ENCODE results near the gene CTSF. TPM values are rescaled to one million over a fixed set of nuclear protein-coding genes. Genes with fewer than 3 reads are reported as not detected.
"Not testable (repeated sequence)": the region's sequence is repeated elsewhere in the genome, so short reads cannot be mapped to it uniquely, and the experiment has no call there.

The CTSF gene
- total and polyA plus RNA-seq, 2 of the 13 experiments (the other 11 are each of a cell fraction or from before 2014, with no cell fraction given) = not detected

DNA sequence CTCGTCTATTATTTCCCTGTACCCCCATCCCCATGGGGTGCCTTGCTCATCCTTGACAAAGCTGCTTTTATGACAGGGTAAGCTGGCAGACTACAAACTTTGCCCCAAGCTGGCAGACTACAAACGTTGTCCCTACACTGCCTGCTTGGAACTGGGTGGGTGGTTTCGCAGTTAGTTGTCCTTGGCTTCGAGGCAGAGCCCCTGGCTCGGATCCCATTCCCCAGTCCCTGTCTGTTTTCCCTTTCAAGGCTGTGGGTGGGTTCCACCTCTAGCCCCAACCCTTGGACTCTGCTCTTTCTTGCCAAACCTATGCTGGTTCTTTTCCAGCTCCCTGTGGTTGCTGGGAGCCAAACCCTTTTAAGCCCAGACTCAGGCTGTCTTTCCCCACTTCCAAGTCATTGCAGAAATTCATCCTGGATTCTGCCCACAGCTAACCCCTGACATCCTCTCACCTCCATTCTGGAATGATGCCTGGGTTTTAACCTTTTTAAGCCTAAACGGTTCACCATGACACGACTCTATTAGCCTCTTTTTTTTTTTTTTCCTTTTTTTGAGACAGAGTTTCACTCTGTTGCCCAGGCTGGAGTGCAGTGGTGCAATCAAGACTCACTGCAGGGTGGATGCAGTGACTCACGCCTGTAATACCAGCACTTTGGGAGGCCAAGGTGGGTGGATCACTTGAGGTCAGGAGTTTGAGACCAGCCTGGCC, 38.9 kb upstream of the CTSF start (continued):
- TF ChIP-seq, protein P1, sequence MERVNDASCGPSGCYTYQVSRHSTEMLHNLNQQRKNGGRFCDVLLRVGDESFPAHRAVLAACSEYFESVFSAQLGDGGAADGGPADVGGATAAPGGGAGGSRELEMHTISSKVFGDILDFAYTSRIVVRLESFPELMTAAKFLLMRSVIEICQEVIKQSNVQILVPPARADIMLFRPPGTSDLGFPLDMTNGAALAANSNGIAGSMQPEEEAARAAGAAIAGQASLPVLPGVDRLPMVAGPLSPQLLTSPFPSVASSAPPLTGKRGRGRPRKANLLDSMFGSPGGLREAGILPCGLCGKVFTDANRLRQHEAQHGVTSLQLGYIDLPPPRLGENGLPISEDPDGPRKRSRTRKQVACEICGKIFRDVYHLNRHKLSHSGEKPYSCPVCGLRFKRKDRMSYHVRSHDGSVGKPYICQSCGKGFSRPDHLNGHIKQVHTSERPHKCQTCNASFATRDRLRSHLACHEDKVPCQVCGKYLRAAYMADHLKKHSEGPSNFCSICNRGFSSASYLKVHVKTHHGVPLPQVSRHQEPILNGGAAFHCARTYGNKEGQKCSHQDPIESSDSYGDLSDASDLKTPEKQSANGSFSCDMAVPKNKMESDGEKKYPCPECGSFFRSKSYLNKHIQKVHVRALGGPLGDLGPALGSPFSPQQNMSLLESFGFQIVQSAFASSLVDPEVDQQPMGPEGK (CRISPR knock-in tag; IDR thresholded peaks at IDR 0.05) = peak; percentile 80
- TF ChIP-seq SMARCE1 (IDR thresholded peaks at IDR 0.05; ENCODE audit: borderline replicate concordance) = no peak
- TF ChIP-seq, protein P2, sequence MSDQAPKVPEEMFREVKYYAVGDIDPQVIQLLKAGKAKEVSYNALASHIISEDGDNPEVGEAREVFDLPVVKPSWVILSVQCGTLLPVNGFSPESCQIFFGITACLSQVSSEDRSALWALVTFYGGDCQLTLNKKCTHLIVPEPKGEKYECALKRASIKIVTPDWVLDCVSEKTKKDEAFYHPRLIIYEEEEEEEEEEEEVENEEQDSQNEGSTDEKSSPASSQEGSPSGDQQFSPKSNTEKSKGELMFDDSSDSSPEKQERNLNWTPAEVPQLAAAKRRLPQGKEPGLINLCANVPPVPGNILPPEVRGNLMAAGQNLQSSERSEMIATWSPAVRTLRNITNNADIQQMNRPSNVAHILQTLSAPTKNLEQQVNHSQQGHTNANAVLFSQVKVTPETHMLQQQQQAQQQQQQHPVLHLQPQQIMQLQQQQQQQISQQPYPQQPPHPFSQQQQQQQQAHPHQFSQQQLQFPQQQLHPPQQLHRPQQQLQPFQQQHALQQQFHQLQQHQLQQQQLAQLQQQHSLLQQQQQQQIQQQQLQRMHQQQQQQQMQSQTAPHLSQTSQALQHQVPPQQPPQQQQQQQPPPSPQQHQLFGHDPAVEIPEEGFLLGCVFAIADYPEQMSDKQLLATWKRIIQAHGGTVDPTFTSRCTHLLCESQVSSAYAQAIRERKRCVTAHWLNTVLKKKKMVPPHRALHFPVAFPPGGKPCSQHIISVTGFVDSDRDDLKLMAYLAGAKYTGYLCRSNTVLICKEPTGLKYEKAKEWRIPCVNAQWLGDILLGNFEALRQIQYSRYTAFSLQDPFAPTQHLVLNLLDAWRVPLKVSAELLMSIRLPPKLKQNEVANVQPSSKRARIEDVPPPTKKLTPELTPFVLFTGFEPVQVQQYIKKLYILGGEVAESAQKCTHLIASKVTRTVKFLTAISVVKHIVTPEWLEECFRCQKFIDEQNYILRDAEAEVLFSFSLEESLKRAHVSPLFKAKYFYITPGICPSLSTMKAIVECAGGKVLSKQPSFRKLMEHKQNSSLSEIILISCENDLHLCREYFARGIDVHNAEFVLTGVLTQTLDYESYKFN (CRISPR knock-in tag; conservative IDR thresholded peaks at IDR 0.05) = peak; percentile 83

GRCh38 chr11:66606608-66607007, 38.2 kb upstream of the CTSF start:
- H3K27me3 ChIP-seq (ENCODE audit: control insufficient read depth in 1 of 2, insufficient read depth in 2 of 2, low read length in 2 of 2); FAIRE-seq; in situ Hi-C loops (cut with HindIII; ENCODE audit: extremely low pct_ligation_motif_present, low pct_unique_long_range_greater_than_20kb); H3K4me2 ChIP-seq (ENCODE audit: low read depth, low read length); H4K20me1 ChIP-seq (ENCODE audit: insufficient read depth, low read length); H3K9me3 ChIP-seq (ENCODE audit: low read length); intact Hi-C loops (cut with micrococcal nuclease; ENCODE audit: unreplicated experiment); ATAC-seq; H2AFZ ChIP-seq (ENCODE audit: low read length); DNase-seq (ENCODE audit: low spot score); BruUV-seq (replicated peaks); H3K4me3 ChIP-seq (replicated peaks in 1 of 3; ENCODE audit: insufficient read depth in 1 of 3, low read depth in 2 of 3, low read length in 3 of 3); H3K79me2 ChIP-seq (ENCODE audit: insufficient read depth, low read length); CTCF ChIA-PET (ENCODE audit: low intra/inter-chr PET ratio, low total read pairs): not testable (repeated sequence)
- Histone ChIP-seq H3K4me1 (ENCODE audit: insufficient read depth, low read length) (peaks cover 23% of the 10 kb centered on the region), H3K9ac (ENCODE audit: insufficient read depth, low read depth, low read length) (peak overlapping the region; percentile 40; the same call in 1 of the 2 replicates), H3K27ac (ENCODE audit: extremely low read length, insufficient read depth, low read length) (peak overlapping the region; percentile 70), H3K36me3 (replicated peaks in 1 of 2; ENCODE audit: control insufficient read depth in 1 of 2, insufficient read depth in 2 of 2, low read length in 2 of 2) (peaks cover 7 to 19% of the 10 kb centered on the region in 2 experiments; a peak in 4 of 5 replicates)
- peak; percentile 86 for TF ChIP-seq ZNF121 (CRISPR knock-in tag; IDR thresholded peaks at IDR 0.05)
- TF ChIP-seq, protein P3, sequence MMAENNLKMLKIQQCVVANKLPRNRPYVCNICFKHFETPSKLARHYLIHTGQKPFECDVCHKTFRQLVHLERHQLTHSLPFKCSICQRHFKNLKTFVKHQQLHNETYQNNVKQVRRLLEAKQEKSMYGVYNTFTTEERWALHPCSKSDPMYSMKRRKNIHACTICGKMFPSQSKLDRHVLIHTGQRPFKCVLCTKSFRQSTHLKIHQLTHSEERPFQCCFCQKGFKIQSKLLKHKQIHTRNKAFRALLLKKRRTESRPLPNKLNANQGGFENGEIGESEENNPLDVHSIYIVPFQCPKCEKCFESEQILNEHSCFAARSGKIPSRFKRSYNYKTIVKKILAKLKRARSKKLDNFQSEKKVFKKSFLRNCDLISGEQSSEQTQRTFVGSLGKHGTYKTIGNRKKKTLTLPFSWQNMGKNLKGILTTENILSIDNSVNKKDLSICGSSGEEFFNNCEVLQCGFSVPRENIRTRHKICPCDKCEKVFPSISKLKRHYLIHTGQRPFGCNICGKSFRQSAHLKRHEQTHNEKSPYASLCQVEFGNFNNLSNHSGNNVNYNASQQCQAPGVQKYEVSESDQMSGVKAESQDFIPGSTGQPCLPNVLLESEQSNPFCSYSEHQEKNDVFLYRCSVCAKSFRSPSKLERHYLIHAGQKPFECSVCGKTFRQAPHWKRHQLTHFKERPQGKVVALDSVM (CRISPR knock-in tag; IDR thresholded peaks at IDR 0.05) = peak; percentile 88
- POLR2A ChIA-PET = interaction anchor here (1.0 to 4.9 kb wide), 11 partner anchors 10 to 127 kb away, joined by 3 to 51 read pairs (median 6); partner anchors contain the start of genes CCDC87, CCS, DPP3 and RBM14
- 96% methylated on average over 3 of the region's 3 CpGs for WGBS (ENCODE audit: low lambda C conversion rate)
